ENCODE data around the gene ADRA2B.
"Not testable (repeated sequence)": the region's sequence is repeated elsewhere in the genome, so short reads cannot be mapped to it uniquely, and the experiment has no call there.

The ADRA2B gene

GRCh38 chr2:96150007-96150640, 33.8 kb upstream of the ADRA2B start:
- DNase-seq: no peak

DNA sequence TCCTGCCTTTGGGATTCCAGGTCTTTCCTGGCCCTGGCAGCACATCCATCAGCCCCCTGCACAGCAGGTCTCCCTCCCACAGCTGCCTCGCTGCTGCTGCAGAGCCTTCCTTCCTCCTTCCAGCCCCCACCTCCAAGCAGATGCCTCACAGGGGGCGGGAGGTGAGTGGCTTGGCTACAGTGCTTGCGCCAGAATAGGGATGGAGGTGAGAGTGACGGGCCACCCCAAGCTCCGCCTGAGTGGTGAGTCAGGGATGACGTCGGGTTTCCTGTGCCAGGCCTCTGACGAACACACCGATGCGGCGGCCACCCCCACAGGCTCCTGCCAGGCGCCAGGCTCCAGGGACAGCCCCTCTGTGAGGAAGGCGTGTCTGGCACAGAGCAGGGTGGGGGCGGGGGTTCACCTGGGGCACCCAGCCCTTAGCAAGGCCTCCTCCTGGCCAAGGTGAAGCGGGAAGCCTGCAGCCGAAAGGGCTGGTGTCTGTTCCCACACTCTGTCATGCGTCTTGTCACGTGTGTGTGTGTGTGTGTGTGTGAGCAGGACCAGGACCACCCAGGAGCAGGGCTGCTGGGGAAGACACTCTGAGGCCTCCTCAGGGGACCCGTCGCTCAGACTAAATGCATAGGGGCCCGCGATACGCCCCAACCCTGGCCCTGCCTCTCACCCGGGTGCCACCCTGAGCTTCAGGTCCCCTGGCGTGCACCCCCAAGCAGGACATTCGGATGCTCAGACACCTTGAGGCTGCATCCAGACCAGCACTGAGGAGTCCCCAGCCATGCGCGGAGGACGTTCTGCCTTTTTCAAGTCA, 32.2 kb upstream of the ADRA2B start:
- DNase-seq: no peak

DNA sequence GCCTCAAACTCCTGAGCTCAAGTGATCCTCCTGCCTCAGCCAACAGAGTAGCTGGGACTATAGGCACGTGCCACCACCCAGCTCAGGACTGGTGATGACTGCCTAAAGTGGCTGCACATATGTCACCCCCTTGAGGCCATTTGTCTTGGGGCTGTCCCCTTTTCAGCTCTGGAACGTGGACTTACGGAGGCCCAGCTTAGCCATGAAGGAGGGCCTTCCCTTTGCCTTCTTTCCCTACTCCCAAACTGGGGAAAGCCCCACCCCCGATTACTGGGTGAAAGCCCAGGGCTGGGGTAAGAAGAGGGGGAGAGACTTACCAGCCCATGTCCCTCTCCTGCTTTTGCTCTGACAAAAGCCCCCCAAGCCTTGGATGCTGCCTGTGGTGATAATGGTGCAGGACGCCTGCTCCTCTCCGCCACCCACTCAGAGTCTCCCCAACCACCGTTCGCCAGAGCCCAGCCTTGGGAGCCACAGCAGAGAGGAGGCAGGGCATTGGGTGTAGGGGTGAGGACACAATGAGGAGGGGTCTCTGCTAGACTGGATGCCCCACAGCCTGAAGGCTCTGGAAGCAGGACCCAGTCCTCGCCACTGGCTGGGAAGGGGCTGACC, 31.3 kb upstream of the ADRA2B start:
- DNase-seq: no peak

DNA sequence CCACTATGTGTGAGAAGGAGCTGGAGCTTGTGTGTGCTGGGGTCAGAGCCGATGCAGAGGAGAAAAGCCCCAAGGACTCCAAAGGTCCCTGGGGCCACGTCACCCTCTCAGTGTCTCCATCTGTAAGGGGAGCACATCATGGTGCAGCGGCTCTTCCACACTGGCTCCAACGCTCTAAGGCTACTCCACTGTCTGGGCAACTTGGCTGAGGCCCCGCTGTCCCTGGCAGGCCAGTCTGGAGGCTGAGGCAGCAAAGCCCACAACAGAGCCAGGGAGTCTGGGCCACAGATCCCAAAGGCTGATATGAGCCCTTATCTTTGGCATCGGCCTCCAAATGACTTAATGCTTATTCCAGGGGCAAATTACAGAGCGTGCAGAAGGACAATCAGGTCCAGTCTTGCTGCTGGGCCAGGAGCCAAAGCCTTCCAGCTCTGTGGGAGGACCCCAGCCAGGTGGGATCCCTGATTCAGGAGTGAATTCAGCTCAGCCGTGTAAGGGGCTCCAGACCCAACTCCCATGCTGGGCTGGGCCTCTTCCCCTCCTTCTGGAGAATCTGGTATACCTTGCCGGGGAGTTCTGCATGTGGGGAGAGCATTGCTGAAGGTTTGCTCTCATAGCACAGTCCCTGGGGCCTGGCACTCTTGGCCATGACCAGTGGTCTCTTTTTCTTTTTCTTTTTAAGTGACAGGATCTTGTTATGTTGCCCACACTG, 30.7 kb upstream of the ADRA2B start:
- DNase-seq: no peak

- no peak for DNase-seq
Observed at GRCh38 chr2:96146153-96146880, 29.9 kb upstream of the ADRA2B start.

DNA sequence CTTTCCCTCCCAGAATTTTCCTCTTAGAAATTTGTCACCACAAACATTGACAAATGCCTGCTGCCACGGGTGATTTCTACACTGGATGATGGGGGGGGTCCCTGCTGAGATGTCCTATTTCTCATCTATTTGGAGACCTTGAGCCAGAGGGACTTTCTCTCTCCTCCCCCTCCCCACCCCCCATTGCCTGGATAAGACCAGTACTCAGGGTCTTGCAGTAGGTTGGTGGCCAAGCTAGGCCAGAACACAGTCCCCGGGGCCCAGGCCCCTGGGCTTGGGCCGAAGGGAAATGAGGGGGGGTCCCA, 29.4 kb upstream of the ADRA2B start:
- no peak for DNase-seq

DNA sequence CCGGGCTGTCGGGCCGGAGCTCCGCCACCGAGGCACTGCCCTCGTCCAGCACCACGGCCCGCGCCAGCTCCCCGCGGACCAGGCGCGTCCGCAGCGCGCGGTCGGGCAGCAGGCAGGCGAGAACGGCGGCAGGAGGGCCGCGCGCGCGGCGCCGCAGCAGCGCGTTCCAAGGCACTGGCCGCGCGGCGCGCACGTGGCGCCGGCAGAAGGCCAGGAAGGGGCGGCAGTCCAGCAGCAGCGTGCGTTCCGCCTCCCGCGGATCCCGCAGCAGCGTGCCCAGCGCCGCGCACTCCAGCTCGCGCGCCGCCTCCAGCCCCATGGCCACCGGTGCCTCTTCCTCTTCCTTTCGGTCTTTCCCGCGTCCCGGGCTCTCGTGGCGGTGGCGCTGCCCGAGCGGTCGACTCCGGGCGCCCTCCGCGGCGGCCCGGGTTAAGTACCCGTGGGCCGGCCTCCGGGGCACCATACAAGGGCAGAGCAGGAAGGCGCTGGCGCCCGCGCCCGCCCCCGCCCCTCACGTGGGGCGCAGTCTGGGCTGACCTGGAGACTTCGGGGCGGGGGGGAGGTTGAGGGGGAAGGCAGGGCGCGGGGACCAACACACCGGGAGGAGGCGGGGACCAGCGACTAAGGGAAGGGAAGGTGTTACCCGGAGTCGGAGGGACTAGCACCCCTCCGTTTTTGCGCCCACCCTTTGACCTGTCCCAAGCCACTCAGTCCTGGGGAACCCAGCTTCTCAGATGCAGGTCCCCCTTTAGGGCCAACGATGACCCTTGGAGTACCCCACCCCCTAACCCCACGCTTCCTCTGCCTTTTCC, 28.9 kb upstream of the ADRA2B start, which contains the start of gene DUSP2:
Gene DUSP2, minus strand, starts transcription at position 405 of the 812 bp plus-strand sequence. Its CDS starts 86 bp downstream, at position 319.
- peak; percentile 28 for DNase-seq

GRCh38 chr2:96144481-96145035, 28.2 kb upstream of the ADRA2B start:
- DNase-seq: no peak

- no peak for DNase-seq
Observed at GRCh38 chr2:96143848-96144480, 27.6 kb upstream of the ADRA2B start.

DNA sequence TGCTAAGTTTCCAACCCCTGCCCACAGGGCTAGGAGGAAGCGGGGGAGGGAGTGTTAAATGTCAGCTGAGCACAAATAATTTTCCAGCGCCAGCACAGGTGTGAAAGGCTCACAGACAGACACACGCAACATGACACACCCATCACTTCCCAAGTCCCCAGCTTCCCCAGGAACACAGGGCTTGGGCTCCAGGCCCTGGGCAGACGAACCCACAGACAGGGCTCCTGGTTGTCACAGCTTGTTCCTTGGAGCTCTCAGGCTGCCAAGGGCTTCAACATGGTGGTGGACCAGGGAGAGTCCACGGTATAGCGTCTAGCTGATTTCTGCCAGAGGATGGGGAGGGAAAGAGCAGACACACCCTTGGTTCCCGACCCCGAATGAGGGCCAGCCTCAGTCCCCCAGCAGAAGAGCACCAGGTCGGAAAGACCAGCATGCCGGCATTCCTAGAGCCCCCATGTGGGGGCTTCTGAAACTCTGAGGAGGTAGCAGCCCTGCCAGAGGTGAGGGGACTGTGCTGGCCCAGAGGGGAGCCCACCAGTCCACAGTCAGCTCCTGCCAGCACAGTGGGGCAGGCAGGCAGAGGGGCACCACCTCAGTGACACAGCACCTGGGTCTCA, 27.0 kb upstream of the ADRA2B start:
- no peak for DNase-seq

GRCh38 chr2:96142217-96143113, 26.1 kb upstream of the ADRA2B start:
- DNase-seq: no peak

- DNase-seq: not testable (repeated sequence)
Observed at GRCh38 chr2:96141624-96141967, 25.2 kb upstream of the ADRA2B start.

DNA sequence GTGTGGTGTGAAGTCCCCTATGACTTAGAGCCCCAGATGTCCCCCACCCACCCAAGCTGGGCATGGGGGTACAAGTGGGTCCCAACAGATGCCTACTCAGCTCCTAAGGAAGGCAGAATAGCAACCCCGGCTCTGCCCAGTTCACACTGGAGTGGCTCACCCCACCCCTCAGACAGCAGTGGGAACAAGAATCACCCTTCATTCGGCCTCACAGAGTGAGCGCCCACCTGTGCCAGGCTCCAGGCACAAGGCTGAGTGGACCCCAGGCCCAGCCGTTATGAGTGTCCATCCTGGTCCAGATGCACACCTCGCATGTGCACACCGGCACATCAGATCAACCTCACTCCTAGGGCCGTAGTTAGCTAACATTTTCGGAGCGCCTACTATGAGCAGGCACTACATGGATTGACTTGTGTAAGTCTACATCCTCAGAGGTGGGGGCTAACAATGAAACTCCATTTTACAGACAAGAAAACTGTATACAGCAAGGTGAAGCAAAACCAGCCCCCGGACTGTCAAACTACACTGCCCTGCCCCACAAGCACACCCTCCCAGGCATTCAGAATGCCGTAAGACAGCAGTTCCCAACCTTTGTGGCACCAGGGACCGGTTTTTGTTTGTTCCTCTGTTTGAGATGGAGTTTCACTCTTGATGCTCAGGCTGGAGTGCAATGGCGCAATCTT, 24.7 kb upstream of the ADRA2B start:
- DNase-seq: no peak

- DNase-seq: no peak
Observed at GRCh38 chr2:96139181-96139758, 22.9 kb upstream of the ADRA2B start.

DNA sequence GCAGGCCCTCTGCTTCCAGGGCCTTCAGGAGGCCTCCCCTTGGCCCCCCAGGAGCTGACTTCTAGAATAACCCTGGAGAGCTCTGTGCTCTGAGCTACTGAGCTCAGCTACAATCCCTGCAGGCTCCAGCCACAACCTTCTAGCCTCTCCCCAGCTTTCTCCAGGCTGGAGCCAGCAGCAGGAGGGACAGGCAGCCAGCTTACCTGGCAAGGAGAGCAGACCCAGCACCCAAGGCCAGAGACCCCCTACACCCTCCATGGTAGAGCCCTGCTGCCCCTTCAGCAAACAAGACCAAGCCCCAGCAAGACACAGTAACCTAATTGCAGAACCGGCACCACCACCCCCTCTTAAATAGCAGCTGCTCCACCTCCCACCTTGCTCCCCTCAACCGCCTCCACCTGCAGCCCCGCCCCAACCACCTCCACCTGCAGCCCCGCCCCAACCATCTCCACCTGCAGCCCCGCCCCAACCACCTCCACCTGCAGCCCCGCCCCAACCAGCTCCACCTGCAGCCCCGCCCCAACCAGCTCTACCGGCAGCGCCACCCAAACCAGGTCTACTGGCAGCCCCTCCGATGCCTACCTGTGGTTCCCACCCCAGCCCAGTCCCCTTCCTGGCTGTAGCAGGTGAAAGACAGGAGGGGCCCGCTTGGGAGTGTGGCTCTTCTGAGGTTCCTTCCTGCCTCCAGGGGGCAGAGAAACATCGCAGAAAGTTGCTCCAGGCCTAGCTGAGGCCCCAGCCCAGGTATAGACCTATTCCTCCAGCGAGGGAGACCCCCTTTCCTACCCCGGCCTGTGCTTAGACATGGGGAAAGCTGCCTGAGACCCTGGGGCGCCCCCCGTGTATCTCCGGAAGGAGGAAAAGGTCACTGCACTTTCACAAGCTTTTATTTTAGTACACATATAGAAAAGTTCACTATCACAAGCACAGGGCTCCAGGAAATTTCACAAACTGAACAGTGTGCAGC, 22.1 kb upstream of the ADRA2B start, which contains the start of gene ASTL:
Gene ASTL, minus strand, starts transcription at position 324 of the 967 bp plus-strand sequence. Its CDS starts 66 bp downstream, at position 258.
- no peak for DNase-seq

DNA sequence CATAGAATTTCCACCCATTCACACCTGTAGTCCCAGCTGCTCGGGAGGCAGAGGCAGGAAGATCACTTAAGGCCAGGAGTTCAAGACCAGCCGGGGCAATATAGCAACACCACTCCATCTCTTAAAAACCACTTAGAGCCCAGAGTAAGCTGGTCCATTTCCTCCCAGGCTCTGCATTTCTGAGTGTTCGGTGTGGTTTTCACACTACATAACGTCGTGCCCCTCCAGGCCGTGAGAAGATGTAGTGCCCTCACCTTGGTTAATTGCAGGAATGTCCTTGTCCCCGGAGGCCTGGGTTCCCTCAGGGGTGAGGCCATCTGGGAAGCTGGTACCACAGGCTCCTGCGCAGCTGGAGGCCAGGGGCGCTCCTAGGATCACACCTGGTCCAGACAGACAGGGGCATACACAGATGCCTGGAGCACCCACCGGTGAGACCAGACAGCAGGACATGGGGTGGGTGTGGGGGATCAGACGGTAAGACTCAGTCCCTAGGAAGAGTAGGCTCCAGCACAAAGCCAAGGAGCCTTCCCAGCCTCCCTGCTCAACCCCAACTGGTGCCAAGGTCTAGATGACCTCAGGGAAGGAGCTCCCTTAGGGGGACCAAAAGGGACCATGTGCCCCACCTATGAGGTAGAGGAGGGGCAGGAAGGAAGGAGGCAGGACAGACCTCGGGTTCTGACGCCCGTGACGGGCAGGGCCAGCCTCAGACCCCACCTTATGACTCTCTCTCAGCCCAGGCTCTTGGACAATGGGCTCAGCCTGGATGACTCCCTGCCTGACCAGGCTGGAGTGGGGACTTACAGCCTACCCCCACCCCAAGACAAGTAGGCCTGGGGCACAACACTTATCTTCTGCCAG, 21.2 kb upstream of the ADRA2B start:
- DNase-seq: no peak

All from NCI-H1092 (cell line).